ENCODE results near the gene TUBB1.

Gene TUBB1

GRCh38 chr20:59042796-59043631 lies 23.8 kb downstream of the TUBB1 start:
- peak; percentile 100 for DNase-seq (ENCODE audit: low spot score)

DNA sequence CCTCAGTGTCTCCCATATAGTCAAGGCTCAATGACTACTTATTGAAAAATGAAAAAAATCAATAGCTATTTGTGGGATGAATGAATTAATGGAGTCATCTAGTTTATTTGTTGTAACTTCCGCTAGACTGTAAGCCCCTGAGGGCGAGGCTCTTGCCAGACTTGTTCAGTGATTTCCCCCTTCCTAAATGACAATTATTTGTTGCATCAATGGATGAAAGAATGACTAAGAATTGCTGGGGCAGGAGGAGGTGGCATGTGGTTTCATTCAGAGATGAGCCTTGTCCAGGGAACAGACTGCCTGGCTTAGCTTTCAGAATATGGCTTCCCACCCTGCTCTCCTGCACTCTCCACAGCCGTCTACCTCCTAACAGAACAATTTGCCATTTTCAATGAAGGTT lies 24.5 kb downstream of the TUBB1 start:
- DNase-seq (ENCODE audit: low spot score) = no peak

DNA sequence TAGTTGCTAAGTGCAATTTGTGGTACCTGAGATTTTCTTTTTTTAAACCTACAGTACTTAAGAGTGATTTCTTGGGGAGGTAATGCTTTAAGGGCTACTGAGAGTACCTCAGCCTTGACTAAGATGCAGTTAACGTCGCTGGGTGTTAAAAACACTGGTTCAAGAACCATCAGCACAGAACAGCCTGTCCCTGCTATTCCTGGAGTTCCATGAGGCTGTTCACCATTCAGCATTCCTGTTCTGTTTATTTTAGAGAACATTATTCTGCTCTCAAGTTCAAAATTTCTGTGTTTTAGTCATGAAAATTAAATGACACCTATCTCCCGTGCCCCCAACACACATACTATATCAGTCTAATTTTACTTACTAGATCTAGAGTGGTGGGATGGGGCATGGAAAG lies 25.1 kb downstream of the TUBB1 start:
- no peak for DNase-seq (ENCODE audit: low spot score)

- no peak for DNase-seq (ENCODE audit: low spot score)
Observed at GRCh38 chr20:59044796-59045195, 25.6 kb downstream of the TUBB1 start.

GRCh38 chr20:59046862-59047261 lies 27.6 kb downstream of the TUBB1 start:
- no peak for DNase-seq (ENCODE audit: low spot score)

- no peak for DNase-seq (ENCODE audit: low spot score)
Observed at GRCh38 chr20:59047938-59048680, 28.9 kb downstream of the TUBB1 start.

DNA sequence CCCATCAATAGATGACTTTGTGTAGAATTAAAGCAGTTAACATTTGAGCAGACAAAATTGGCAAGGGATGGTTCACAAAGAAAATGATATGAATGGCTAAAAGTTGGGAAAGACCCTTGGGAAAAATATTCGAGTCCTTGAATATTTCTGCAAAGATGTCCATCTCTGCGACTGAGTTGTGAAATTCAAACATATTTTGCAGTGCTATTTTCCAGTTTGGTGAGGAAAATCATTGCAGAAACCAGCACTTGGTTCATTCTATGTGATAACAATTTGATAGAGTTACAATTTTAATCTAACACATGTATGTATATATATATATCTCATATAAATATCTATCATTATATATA lies 29.4 kb downstream of the TUBB1 start:
- no peak for DNase-seq (ENCODE audit: low spot score)

DNA sequence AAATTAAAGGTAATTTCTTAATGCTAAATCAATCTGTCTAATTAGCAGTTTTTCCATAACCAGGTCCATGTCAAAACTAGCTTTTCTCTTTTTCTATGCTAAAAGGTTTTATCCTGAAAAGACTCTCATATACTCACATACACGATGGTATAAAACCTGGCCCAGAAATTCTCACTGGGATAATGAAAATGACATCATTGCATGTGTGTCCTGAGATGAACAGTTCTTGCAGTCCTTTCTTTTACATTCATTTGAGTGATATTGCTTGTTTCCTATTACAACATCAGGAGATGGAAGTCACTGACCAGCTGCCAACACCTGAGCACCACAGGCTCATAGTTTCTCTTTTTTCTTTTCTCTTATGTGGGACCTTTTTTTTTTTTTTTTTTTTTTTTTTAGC lies 31.2 kb downstream of the TUBB1 start:
- DNase-seq (ENCODE audit: low spot score) = no peak

- no peak for DNase-seq (ENCODE audit: low spot score)
Observed at GRCh38 chr20:59051666-59052185, 32.5 kb downstream of the TUBB1 start.

GRCh38 chr20:59055302-59055701 lies 36.1 kb downstream of the TUBB1 start:
- no peak for DNase-seq (ENCODE audit: low spot score)

GRCh38 chr20:59062081-59062480 lies 42.9 kb downstream of the TUBB1 start:
- DNase-seq (ENCODE audit: low spot score) = no peak

- peak; percentile 36 for DNase-seq (ENCODE audit: low spot score)
Observed at GRCh38 chr20:59063358-59064213, 44.4 kb downstream of the TUBB1 start.

- DNase-seq (ENCODE audit: low spot score) = no peak
Observed at GRCh38 chr20:59064214-59064722, 45.0 kb downstream of the TUBB1 start.

DNA sequence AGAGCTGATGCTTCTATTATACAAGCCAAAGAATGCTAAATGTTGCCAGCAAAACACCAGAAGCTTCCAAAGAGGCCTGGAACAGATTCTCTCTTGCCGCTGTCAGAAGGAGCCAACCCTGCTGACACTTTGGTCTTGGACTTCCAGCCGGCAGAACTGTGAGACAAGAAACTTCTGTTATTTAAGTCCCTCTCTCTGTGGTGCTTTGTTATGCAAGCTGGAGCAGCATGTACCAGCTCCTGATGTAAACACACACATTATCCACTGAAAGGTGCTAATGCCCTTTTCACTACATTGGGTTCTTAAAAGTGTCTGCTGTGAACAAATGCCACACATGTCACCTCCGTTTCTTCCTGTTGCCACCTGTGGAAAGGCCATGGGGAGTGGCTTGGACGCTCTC lies 49.3 kb downstream of the TUBB1 start:
- no peak for DNase-seq (ENCODE audit: low spot score)

- DNase-seq (ENCODE audit: low spot score) = no peak
Observed at GRCh38 chr20:59069026-59069425, 49.8 kb downstream of the TUBB1 start.

- no peak for DNase-seq (ENCODE audit: low spot score)
Observed at GRCh38 chr20:59071216-59071615, 52.0 kb downstream of the TUBB1 start.

- no peak for DNase-seq (ENCODE audit: low spot score)
Observed at GRCh38 chr20:59073582-59073981, 54.4 kb downstream of the TUBB1 start.

GRCh38 chr20:59074456-59074855 lies 55.2 kb downstream of the TUBB1 start:
- no peak for DNase-seq (ENCODE audit: low spot score)

GRCh38 chr20:59075934-59076508 lies 56.8 kb downstream of the TUBB1 start:
- DNase-seq (ENCODE audit: low spot score) = no peak

Data from AG08396 (cell line).